ENCODE data around the gene MYO3B.
"Not testable (repeated sequence)": the region's sequence is repeated elsewhere in the genome, so short reads cannot be mapped to it uniquely, and the experiment has no call there.

MYO3B gene

GRCh38 chr2:170579511-170579910 lies 401.6 kb downstream of the MYO3B start:
- DNase-seq, result no peak

- DNase-seq, result no peak
Measured at GRCh38 chr2:170582313-170582712, 404.4 kb downstream of the MYO3B start.

GRCh38 chr2:170582751-170583463 lies 405.0 kb downstream of the MYO3B start:
- DNase-seq, result no peak

- DNase-seq, result no peak
Measured at GRCh38 chr2:170585067-170585466, 407.1 kb downstream of the MYO3B start.

GRCh38 chr2:170586571-170587095 lies 408.7 kb downstream of the MYO3B start:
- peak; percentile 62 for DNase-seq

GRCh38 chr2:170587117-170587516 lies 409.2 kb downstream of the MYO3B start:
- DNase-seq, result peak; percentile 8

GRCh38 chr2:170587922-170588321 lies 410.0 kb downstream of the MYO3B start:
- DNase-seq, result no peak

GRCh38 chr2:170588729-170589128 lies 410.8 kb downstream of the MYO3B start:
- DNase-seq, result no peak

GRCh38 chr2:170596576-170596975 lies 418.6 kb downstream of the MYO3B start:
- no peak for DNase-seq

- no peak for DNase-seq
Measured at GRCh38 chr2:170598067-170598395, 420.1 kb downstream of the MYO3B start.

GRCh38 chr2:170601489-170601888 lies 423.5 kb downstream of the MYO3B start:
- no peak for DNase-seq

- DNase-seq, result no peak
Measured at GRCh38 chr2:170605862-170606261, 427.9 kb downstream of the MYO3B start.

- no peak for DNase-seq
Measured at GRCh38 chr2:170607171-170607570, 429.2 kb downstream of the MYO3B start.

GRCh38 chr2:170610615-170611014 lies 432.7 kb downstream of the MYO3B start:
- DNase-seq, result no peak

- not testable (repeated sequence) for DNase-seq
Measured at GRCh38 chr2:170618948-170619347, 441.0 kb downstream of the MYO3B start.

- DNase-seq, result not testable (repeated sequence)
Measured at GRCh38 chr2:170635094-170635493, 457.1 kb downstream of the MYO3B start.

- DNase-seq, result no peak
Measured at GRCh38 chr2:170639635-170640034, 461.7 kb downstream of the MYO3B start.

GRCh38 chr2:170641961-170642360 lies 464.0 kb downstream of the MYO3B start:
- DNase-seq, result no peak

GRCh38 chr2:170643346-170643745 lies 465.4 kb downstream of the MYO3B start:
- DNase-seq, result no peak

GRCh38 chr2:170647741-170648436 lies 469.9 kb downstream of the MYO3B start:
- DNase-seq, result no peak

GRCh38 chr2:170651624-170652325 lies 473.8 kb downstream of the MYO3B start:
- DNase-seq, result no peak

GRCh38 chr2:170652637-170653417 lies 474.9 kb downstream of the MYO3B start:
- DNase-seq, result no peak

GRCh38 chr2:170656669-170657068 lies 478.7 kb downstream of the MYO3B start:
- no peak for DNase-seq

Measured in NCI-H1105 (cell line).